HG03196 (cell line): Measurements from ENCODE around the gene CCDC88C.

Experiments
- ATAC-seq: cut with Tn5 transposase; IDR thresholded peaks from one replicate; pipeline ENCODE4 v1.9.1; 2021; ENCODE audit not compliant: unreplicated experiment

The CCDC88C gene

DNA sequence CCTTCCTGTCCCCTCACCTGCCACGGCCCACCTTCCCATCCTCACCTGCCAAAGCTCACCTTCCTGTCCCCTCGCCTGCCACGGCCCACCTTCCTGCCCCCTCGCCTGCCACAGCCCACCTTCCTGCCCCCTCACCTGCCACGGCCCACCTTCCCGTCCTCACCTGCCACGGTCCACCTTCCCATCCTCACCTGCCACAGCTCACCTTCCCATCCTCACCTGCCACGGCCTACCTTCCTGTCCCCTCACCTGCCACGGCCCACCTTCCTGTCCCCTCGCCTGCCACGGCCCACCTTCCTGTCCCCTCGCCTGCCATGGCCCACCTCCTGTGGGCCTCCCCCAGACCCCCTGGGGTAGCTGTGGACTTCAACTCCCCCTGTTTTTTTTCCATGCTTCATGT lies 124.3 kb downstream of the CCDC88C start:
- no peak for ATAC-seq

DNA sequence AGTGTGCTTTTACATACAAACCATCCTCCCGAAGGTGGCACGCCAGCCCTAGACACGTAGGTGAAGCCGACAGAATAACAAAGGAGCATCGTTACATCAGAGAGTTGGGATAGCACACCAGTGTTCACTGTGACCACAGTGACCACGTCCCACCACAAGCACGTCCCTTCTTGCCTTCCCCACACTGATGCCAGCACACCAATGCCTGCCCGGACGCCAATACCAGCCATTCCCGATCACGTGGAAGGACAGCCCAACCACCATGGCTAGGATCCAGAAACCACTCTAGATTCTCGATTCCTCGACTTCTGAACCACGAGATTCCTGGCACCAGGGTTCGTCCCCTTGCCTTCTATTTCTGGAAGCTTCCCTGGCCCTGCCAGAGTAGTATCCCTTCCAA lies 125.1 kb downstream of the CCDC88C start:
- ATAC-seq, result no peak

DNA sequence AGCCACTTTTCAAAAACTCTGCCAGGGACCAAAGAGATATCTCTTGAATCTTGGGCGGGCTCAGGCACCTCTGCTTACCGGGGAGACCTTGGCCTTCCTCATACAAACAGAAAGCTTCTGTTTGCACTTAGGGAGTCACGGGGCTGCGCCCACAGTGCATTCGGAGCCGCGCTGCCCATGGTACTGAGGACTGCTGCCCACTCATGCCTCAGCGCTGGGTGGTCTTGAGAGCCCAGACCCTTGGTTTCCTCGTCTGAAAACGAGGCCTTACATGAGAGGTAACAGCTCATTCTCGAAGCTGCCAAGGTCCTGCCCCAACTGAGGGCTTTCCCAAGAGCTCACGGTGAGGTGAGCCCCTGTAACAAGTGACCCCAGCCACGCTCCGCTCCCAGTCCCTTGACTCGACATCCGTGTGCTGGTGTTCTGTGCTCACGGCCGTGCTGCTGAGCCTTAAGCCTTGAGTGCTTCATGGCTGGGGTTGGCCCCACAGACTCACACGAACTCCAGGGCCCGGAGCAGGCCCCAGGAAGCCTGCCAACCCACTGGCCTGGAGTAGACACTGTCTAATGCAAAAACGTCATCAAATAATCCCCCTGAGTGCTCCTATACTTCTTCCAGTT lies 125.7 kb downstream of the CCDC88C start:
- no peak for ATAC-seq

DNA sequence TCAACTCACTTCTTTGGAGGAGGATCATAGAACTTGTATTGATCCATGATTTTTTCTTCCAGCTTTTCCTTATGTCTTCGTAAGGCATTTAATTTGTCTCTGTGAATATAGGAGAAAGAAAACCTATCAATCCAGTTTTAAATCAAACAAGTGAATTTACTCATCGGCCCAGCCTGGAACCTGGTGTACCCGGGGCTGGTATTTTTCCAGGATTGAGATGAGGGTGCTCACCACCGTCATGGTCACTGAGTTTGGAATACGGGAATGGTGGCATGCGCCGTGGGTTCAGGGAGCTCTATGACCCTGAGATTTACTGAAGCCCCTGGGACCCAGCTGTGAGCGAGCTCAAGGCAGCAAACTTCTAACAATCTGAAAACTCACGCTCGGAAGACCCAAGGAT lies 126.6 kb downstream of the CCDC88C start:
- no peak for ATAC-seq

DNA sequence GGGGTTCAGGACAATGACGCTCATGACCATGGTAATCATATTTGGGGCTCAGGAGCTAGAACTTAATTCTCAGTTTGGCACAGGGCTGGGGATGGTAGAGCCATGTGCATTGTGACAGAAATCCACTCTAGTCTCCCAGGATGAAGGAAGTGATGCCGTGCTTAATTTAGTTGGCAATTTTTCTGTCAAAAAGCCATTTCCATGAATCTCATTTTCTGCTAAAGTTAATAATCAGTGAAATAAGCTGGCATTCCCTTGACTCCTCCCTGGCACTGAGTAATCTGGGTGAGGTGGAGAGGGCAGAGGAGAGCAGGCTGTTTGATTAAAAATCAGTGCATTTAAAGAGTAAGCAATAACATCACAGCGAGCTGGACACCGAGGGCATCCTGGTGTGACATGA lies 128.2 kb downstream of the CCDC88C start:
- ATAC-seq, result no peak

DNA sequence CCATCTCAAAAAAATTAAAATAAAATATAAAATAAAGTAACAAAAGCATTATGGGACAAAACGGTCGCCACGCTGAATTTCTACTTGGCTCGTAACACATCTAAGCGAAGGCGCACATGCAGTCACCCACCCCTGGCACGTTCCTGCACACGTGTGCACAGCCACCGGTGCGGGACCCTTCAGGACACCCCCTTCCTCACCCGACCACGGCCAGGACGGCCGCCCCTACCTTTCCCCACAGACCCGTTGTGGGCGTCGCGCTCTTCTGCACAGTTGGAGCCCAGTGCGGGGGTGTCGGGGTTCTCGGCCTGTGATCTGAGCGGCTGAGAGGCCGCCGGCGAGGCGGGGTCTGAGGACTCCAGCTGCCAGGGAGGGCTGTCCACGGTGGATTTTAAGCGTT lies 128.7 kb downstream of the CCDC88C start:
- ATAC-seq, result no peak

DNA sequence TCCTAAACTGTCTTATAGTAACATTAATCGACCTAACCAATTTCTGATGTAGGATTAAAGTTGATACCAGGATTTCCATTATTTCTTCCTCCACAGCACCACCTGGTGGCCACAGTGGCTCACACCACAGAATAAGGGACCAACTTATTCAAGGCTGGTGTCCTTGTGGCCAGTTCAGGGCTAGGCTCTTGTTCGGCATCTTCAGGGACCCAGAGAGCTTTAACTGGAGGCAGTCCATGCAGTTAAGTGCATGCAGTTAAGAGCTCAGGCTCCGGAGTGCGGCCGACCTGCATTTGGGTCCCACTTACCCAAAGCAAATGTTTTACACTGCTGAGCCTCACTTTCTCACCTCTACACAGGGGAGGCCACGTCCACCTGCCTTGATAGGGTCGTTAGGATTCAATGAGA lies 131.1 kb downstream of the CCDC88C start:
- no peak for ATAC-seq

DNA sequence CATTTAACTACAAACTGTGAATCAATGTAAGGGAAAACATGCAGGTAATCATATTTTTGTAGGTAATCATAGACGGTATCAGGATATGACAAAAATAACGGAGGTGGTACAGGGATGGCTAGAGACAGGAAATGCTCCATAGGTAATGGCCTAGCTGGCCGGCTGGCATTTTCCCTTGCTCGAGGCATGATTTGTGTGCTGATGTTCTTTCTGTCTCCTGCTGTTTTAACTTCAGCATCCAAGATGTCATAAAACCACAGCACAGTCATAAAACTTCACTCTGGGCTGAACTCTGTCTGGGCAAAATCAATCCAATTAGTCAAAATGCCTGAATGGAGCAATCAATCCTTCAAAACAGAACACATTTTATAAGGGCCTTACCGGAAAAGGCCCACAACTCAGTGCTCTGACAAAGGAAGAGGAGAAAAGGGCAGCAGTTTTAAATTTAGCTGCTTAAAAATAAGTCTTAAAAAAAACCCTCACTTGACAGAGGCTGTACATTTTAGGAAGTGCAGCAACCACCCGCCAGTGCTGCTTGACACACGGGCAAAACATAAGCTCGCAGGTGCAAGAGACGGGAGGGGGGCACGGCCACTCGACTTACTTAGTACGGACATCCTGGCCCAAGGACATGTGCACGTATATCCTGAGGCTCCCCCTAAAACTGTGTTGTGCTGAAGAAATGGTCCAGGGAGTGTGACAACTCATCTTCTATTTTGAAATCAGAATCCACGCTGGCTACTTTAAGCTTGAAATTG lies 132.7 kb downstream of the CCDC88C start:
- no peak for ATAC-seq

DNA sequence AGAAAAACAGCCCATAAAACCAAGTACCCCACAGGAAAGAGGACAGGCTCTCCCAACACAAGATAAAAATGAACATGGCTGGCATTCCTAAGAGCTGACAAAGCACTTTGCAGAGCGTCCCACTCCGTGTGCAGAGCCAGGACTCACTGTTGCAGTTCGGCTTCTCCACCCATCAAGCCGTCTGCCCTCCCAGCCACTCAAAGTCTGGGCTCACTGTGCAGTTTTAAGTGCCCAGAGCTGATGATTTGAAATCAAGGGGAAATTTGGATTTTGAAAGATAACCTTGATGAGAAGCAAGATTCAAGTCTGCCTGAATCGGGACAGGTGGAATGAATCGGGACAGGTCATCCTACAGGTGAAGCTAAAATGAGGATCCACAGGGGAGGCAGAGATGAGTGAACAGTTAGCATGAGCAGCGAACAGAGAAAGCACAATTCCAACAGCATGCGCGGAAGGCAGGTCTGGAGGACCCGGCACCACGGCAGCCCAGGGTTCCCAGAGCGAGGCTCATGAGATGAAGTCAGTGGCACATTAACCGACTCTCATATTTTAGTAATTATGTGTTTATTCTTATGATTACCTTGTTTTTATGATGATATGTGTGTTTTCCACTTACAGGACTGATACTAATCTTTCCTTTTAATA lies 133.4 kb downstream of the CCDC88C start:
- no peak for ATAC-seq

DNA sequence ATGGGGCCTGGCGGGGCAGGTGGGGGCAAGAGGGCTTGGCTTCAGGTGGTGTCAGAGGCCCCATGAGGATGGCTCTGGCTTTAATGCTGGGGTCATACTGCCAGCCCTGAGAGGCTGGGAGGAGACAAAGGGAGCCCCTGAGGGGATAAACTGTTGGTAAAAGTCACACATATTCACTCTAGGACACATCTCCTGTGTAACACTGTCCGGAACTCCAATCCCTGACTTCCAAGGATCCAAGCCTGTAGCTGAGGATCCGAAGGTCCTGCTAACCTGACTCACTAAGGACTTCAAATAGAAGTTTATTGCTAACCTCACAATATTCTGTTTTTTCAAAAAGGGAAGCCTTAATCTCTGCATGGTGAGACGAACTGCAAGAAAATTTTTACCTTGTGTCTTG lies 134.0 kb downstream of the CCDC88C start:
- no peak for ATAC-seq

DNA sequence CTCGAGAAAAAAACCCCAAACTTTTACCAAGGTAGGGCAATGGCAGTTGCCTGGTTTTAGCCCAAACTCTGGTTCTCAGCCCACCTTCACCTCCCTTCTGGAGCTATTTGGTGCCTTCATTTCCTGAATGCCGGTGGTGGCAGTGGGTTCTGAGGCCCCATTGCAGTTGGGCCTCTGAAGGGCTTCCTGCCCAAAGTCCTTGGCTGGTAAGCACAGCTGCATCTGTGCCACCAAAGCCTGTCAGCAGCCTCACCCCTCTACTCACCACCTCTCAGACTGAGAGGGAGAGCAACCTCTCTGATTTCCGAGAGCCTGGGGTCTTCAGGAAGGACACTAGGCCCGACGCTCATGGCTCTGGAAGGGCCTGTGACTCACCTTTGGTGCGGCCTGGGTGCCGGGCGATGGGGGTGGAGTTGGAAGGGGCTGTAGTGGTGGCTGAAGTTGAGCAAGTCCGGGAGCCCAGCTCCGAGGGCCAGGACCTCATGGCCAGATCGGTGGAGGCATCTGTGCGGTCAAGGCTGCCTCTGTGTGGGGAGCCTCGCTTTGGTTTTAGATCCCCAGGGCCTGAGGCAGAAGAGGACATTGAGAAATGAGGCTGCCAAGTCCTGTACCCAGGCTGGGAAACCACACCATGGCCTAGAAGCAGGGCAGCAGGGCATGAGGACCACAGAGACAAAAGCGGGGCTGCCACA lies 134.5 kb downstream of the CCDC88C start:
- no peak for ATAC-seq

DNA sequence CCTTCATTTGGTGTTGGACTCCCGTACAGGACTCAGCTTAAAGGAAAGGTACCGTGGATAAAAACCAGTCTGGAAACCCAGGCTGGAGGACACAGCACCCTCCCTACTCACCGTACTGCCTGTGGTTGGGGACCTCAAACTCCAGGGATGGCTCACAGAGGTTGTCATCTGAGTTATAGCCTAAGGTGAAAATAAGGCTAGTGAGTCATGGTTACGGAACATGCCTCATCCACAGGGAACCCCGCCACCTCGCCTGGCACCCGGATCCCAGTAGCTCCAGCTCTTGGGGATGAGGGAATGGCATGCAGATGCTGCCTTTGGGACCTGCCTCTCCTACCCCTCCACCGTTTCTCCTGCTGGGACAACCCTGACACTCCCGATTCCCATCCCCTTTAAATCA lies 136.3 kb downstream of the CCDC88C start:
- ATAC-seq, result no peak

DNA sequence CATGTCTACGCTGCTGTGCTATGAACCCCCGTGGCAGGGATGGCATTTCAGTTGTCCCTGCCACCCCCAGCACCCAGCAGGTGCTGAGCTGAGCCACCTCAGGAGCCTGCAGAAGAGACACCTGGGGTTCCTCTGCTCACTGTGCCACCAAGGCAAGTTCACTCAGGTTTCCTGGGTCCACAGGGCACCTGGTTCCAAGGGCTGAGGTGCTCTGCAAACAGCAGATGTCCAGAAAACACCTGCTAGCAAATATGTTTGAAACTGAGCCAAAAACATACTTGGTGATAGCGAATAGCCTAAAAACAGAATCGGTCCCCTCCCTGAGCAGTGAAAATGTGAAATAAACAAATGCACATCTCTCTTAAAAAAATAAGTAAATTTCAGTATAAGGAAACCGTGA lies 137.5 kb downstream of the CCDC88C start:
- ATAC-seq, result no peak

DNA sequence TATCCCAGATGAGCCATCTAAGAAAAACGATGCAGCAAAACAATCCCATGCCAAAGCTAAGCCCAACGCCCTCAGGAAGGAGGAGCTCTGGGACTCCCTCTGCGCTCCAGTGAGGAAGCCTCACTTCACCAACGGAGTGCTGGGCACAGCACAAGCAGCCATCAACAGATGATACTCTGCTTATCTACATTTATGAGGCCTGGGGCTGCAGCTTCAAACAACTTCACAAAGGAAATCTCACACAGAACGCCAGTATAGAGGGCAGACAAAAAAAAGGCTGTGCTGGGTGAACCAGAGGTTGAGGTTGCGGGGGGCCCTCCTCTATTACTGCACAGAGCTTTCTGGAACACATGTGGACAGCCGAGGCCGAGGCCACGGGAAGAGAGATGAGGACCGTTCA lies 138.3 kb downstream of the CCDC88C start:
- ATAC-seq, result no peak

DNA sequence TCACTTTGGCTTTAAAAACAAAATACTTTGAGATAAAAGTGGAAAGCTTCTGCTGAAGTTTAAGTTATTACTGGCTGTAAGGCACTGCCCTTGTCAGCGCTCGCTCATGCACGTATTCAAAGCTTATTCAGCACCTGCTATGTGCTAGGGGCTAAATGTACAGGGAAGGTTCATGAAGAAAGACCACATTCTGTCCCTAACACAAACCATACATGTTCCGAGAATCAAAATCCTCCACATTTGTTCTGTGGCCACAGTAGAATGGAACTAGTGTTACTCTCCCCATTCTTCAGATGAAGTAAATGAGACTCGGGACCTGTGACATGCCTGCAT lies 139.3 kb downstream of the CCDC88C start:
- ATAC-seq, result no peak

DNA sequence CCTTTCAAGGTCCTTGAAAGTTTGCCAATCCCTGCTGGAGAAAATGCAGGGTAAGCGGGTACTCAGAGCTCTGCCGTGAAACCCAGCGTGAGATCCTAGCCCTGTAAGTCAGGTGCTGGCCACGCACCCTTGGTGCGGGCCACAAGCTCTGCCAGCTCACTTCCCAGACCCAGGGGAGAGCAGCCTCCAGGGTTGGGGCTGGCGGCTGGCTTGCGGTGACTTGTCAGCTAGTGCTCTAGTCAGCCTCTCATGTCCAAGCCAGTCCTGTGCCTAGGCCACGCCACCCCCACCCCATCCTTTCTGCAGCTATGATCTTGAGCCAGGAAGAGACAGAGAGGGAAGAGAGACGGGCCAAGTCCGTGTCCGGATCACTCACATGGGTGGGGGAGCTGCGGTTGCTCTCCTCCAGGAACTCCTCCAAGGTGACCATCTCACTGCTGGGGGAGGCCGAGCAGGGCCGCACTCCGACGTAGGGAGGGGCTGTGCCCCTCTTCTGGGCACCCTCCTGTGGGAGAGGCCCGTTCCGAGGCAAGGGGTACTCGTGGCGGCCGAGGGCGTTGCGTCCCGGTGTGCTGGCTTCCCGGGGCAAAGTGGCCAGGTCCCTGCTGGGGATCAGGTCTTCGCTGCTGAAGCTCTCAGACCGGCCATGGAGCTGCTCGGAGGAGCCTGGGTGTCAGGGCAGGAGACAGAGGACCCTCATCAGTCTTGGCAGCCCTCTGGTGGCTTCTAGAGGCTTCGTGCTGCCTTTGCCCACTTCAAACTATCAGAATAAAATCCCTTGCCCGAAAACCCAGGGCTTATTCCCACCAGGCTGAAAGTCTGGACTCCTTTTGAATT lies 139.9 kb downstream of the CCDC88C start:
- no peak for ATAC-seq

DNA sequence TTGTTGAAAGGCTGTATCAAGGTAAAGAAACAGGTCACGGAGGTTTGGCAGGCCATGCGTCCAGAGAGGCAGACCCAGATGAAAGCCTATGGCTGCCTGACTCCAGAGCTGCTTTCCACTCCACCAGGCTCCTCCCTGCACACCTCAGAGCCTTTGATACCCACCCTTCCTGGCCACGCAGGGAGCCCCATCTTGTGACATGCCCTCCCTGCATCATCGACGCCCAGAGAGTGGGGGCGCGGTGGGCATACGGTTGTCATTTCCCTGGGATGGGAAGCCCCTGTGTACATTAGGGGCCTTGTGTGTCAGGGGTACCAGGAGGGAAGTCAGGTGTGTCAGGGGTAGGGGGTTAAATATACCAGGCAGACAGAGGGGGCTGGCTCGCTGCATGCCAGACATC lies 142.8 kb downstream of the CCDC88C start:
- ATAC-seq, result no peak

DNA sequence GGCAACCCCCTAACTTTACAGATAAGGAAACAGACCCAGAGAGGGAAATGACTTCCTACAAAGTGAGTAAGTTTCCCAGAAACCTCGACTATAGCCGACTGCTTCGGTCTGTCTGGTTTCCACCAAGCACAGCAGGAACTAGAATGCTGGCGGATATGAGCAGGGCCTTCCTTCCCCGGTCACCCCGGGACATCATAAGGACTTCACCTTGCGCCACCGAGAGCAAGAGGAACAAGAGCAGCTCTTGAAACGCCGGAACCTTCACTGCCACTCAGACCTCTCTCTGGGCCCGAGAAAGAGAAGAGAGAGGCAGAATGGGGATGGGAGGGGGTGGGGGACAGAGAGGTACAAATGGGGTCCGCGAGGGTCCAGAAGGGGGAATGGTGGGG lies 143.7 kb downstream of the CCDC88C start:
- no peak for ATAC-seq

DNA sequence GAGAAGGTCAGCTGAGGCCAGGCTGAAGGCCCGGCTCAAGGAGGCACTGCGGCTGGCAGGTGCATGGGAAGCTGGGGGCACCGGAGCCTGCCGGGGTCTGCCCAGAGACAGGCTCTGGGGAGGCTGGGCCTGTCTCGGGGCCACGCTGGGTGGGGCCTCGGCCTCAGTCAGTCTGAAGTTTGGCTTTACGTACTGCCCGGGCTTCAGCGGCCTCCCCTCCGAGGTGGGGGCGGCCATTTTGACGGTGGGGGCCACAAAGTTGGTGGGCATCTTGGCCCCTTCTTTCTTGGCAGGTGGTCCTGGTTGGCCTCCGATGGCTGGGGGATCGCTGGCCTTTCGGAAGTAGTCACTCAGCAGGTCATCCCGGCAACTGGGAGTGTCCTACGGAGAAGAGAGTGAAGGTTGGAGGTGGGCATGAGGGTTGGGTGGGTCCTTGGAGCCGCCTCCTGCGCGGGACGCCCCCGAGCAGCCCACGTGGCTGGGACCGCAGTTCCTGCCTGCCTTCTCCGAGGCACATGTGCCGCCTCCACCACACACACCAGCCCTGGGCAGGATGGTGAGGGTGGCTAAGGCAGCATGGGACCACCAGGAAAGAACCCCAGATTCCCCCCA lies 144.2 kb downstream of the CCDC88C start:
- no peak for ATAC-seq

DNA sequence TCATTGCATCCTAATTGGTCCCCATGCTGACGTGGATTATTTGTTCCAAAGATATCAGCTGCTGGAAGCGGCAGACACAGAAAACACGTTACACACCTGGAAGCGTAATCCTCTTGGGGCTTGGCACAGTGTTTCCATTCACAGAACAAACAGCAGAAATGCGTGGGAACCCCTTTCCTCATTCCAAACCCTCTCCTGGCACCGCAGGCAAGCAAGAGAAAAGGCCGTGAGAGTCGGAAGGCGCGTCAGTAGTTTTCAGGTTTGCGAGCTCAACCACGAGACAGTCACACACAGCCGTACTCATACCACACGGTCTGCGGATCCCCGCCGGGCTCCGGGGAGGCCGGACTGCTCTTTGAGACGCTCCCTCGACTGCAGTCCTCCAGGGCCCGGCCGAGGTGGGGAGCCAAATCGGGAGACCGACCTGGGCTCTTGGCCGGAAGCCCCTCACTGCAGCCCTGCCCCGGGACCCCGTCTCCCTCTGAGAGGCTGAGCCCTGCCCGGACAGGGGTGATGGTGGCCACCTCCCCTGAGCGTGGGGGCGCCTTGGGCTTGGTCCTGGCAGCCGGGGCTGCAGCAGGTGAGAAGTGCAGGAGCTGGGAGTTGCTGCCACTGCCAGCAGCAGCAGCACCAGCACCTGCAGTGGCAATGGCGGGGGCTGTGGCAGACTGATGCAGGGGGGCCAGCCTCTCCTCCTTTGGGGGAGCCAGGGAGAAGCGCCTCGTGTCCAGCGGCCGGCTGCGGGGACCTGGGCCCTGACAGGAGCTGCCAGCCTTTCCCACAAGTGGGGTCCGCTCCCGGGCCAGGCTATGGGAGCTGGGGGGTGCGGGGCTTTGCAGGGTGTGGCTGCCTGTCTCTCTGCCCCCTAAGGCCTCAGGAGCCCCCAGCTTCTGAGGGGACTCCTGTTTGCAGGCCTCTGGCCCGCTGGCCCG lies 145.0 kb downstream of the CCDC88C start:
- no peak for ATAC-seq
